ENCODE results near the gene TBC1D21.

TBC1D21 gene

GRCh38 chr15:73909651-73910050 is 36.3 kb downstream of the TBC1D21 start:
- no peak for DNase-seq

DNA sequence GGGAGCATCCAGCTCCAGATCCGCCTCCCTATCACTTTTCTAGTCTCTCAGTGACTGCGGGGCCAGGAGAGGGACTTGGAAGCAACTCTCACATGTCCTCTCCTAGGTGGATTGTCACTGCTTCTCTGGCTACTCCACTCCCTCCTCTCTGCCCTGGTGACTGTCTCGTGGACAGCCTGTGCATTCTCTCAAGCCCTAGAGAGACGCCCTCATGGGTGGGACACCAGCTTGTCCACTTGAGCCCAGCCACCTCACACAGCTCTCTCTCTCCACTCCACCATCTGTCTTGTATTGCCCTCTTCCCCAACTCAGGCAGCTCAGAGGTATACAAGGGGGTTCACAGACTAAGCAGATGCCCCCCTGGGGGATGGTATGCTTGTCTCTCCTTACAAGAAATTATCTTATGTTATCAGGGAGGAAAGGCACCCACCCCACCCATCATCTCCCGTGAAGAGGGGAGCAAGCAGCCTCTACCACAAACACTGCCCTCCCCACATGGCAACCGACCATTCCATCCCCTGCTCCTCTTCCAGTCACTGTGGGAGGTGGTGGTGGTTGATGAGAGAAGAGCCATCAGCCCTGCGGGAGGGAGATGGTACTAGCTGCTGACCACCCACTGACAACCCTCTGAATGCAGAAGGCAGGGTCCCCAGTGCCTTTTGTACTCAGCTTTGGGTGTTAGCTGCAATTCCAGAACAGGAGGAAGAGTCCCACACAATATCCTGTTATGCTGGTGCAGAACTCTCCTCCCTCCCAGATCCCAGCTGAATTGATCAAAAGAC is 37.3 kb downstream of the TBC1D21 start:
- no peak for DNase-seq

- no peak for DNase-seq
Measured at GRCh38 chr15:73912030-73912596, 38.7 kb downstream of the TBC1D21 start.

GRCh38 chr15:73914145-73914544 is 40.8 kb downstream of the TBC1D21 start:
- DNase-seq: no peak

- DNase-seq: no peak
Measured at GRCh38 chr15:73915082-73915481, 41.7 kb downstream of the TBC1D21 start.

- no peak for DNase-seq
Measured at GRCh38 chr15:73918784-73919183, 45.4 kb downstream of the TBC1D21 start.

DNA sequence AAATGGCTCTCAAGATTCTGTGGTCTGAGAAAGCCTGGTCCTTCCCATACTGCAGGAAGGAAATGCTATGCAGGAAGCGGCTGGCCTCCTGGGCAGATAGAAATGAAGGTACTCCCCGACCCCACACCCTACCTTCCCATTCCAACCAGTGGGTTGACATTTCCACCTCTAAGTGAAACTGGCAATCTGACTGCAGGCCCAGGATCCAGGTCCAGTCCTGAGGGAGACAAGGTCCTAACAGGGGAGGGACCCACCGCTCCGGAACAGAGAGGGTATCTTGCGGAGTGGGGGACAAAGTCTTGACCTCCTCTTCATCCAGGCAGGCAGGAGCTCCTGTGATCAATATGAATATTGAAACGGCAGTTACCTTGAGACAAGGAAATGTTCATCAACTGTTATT is 46.3 kb downstream of the TBC1D21 start:
- DNase-seq: no peak

GRCh38 chr15:73921254-73921925 is 48.0 kb downstream of the TBC1D21 start:
- no peak for DNase-seq

DNA sequence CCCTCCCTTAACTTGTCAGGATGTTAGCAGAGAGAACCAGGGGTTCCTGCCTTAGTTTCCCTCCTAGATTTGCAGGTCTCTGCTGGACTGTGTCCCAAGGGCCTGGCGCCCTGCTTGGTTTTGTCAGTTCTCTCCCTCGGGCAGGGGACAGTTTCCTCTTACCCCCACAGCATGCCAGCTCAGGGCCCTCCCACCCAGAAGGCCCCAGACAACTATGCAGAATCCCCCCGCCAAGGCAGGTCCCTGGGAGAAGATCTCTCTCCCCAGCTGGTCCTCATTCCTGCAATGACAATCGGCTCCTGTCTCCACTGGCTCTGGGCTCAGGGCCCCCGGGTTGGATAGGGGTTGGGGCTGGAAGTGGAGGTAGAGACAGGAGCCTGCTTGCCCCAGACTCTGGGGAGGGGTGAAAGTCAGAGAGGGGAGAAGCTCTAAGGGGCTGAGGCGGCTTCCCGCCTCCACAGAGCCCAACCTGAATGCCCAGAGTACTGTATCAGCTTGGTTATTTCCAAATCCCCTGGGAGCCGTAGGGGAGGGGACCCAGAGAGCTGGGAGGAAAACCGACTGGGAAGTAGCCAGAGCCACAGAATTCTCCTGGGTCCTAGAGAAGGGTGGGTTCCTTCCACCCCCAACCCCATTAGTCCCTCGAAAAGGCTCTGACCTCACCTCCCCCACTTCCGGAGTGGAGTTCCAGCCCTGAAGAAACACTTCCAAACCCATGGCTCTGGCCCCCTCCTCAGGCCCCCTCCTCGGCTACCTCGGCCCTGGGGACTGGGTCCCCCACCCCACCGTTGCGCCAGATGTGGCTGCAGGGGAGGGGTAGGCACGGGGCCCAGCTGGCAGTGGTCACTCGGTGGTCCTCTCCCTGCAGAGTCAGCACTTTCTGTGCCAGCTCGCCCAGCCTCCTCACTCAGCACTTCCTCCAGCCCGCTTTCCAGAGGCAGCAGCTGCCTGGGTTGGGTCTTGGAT is 49.1 kb downstream of the TBC1D21 start:
- no peak for DNase-seq

- no peak for DNase-seq
Measured at GRCh38 chr15:73923156-73923487, 49.8 kb downstream of the TBC1D21 start.

DNA sequence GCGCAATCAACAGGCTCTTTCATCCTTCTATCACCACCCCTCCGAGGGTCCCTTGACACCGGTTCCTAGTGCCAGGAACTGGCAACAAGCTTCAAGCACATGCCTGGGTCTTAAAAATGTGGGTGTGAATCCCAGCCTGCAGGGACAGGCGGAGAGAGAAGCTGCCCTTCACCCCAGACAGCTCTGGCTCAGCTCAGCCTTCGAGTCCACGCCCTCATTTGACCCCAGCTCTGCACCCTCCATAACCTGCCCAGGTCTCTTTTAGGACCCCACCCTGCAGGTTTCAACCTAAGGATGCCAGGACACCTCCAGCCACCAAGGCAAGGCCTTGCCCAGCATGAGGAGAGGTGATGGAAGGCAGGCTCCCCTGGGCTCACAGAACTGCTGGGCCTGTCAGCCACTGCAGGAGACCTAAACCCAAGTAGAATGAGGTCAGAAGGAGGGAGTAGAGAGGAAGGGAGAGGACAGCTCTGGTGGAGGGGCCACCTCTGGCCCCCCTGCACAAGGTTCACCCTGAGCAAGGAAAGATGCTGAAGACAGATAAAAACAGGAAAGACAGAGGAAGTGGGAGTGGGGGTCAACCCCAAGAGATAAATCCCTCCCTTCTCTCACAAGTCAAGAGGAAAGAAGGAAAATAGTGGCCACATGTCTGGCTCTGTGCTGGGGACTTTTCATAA is 50.3 kb downstream of the TBC1D21 start:
- no peak for DNase-seq

- no peak for DNase-seq
Measured at GRCh38 chr15:73924171-73924921, 51.0 kb downstream of the TBC1D21 start.

DNA sequence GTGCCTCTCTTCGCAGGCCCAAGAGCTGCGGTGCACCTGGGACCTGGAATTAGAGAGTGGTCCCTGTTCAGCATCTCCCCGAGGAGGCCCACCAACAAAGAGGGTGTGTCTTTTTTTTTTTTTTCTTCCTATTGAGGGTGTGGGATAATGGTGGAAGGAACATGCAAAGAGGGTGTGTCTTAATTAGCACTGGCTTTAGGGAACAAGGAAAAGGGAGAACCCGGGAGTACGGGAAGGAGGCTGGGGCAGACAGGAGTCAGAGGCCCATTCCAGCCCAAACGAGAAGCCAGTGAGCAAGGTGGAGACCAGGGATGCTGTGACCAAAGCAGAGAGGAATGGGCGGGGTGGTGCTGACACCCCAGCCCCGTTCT is 52.5 kb downstream of the TBC1D21 start:
- no peak for DNase-seq

GRCh38 chr15:73926219-73927002 is 53.0 kb downstream of the TBC1D21 start, which contains the start of gene LOXL1:
LOXL1 (plus strand) TSS chr15:73926462; CDS start chr15:73926784, 322 bp downstream.
- DNase-seq: no peak

GRCh38 chr15:73927003-73927475 is 53.7 kb downstream of the TBC1D21 start:
- DNase-seq: peak; percentile 14

DNA sequence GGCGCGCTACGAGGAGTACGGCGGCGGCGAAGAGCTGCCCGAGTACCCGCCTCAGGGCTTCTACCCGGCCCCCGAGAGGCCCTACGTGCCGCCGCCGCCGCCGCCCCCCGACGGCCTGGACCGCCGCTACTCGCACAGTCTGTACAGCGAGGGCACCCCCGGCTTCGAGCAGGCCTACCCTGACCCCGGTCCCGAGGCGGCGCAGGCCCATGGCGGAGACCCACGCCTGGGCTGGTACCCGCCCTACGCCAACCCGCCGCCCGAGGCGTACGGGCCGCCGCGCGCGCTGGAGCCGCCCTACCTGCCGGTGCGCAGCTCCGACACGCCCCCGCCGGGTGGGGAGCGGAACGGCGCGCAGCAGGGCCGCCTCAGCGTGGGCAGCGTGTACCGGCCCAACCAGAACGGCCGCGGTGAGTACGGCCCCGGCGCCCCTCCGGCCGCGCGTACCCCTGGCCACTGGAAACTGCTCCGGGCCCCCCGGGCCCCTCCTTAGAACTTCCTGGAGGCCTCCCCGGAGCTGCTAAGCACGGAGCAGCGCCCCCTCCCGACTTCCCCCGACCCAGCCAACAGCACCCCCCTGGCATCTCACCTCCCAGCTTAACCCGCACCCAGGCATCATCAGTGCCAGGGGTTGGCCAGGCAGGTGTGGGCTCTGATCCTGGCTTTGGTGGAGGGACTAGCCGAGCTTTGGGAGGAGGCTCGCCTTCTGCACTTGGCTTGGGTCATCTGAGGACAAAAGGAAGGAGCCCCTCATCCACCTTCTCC is 54.3 kb downstream of the TBC1D21 start:
- DNase-seq: peak; percentile 53

GRCh38 chr15:73928241-73928579 is 54.8 kb downstream of the TBC1D21 start:
- no peak for DNase-seq

DNA sequence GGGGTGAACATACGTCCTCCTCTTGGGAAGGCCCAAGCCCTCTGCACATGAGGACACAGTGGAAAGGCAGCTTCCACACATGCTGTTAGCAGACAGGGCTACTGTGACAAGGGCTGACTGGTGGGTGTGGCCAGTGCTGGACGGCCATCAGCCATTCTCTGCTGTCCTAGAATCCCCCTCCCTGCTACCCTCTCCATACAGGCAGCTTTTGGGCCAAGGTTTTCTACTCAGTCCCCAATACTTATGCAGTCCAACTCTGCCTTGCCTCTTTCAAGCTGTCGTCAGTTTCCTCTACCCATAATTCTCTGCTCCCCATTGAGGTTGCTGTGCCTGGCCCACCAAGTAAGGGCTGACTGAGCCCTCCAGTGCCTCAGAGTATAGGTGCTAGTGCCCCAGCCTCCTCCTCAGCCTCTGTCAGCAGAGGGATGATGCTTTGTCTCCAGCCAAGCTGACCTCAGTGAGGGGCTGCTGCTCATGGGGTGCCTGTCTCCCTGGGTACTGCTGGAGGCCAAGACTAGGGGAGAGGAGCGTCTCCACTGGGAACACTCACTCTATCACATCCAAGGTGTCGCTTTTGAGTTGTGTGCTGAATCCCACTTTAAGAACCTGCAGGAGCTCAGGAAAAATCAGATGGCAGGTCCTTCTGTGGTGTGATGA is 55.7 kb downstream of the TBC1D21 start:
- DNase-seq: no peak

- no peak for DNase-seq
Measured at GRCh38 chr15:73930371-73930770, 57.0 kb downstream of the TBC1D21 start.

All from effector CD8-positive, alpha-beta T cell (primary cell).